Measurements from ENCODE around the gene SPPL2B. TPM values are rescaled to one million over a fixed set of nuclear protein-coding genes. Genes with fewer than 3 reads are reported as not detected.

The SPPL2B gene
- total RNA-seq, 1 experiment from 2014 or later, result 73.7 TPM

DNA sequence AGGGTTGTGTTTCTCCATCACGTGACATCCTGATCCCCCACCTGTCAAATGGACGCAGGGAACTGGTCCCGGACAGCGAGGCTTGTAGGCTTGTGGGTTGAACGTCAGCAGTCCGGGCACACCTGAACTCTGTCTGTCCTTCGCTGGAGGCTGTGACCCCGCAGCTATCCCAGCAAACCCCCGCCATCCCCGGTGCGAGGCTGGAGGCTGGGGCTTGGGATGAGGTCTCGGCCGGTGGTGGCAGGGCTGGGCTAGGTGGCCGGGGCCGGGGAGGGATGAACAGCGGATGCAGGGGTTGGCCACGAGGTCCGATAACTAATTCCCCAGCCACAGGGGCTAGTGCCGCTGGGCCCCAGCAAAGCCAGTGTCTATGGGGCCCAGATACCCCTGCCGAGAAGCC lies 8.9 kb upstream of the SPPL2B start:
- Mint-ChIP-seq H3K4me1 (0 out of 4 replicates have a peak, but pooled peaks cover 6 to 12% of the 10 kb centered on the region in 2 experiments), H3K9me3 (peaks cover 0 to 9% of the 10 kb centered on the region in 2 experiments; a peak in 3 of 5 replicates), H3K27ac (no peak overlapping the region), H3K4me3 (no peak overlapping the region), H3K27me3 (ENCODE audit: low read depth) (peaks cover 17% of the 10 kb centered on the region), H3K36me3 (ENCODE audit: insufficient read depth in 1 of 3, low read depth in 3 of 3) (peaks cover 2 to 20% (median 17%) of the 10 kb centered on the region in 3 experiments; a peak in 6 of 7 replicates)
- H3K4ac ChIP-seq (ENCODE audit: low read depth, low read length), result no peak overlapping the region
- no peak overlapping the region for H4K91ac ChIP-seq (ENCODE audit: insufficient read length, low read depth, low read length)
- no peaks in the 10 kb centered on the region for H3K79me1 ChIP-seq (ENCODE audit: insufficient read depth, low read depth, low read length, poor library complexity, severe bottlenecking)
- H3K27me3 ChIP-seq (ENCODE audit: insufficient read depth, low read length), result no peaks in the 10 kb centered on the region
- H2BK12ac ChIP-seq (ENCODE audit: insufficient read length, low read depth, low read length), result no peak overlapping the region
- H4K8ac ChIP-seq (replicated peaks; ENCODE audit: insufficient read length, low read depth, low read length), result no peak overlapping the region
- no peak overlapping the region for H3K56ac ChIP-seq (ENCODE audit: insufficient read length, low read depth, low read length)
- TF ChIP-seq, protein P1, sequence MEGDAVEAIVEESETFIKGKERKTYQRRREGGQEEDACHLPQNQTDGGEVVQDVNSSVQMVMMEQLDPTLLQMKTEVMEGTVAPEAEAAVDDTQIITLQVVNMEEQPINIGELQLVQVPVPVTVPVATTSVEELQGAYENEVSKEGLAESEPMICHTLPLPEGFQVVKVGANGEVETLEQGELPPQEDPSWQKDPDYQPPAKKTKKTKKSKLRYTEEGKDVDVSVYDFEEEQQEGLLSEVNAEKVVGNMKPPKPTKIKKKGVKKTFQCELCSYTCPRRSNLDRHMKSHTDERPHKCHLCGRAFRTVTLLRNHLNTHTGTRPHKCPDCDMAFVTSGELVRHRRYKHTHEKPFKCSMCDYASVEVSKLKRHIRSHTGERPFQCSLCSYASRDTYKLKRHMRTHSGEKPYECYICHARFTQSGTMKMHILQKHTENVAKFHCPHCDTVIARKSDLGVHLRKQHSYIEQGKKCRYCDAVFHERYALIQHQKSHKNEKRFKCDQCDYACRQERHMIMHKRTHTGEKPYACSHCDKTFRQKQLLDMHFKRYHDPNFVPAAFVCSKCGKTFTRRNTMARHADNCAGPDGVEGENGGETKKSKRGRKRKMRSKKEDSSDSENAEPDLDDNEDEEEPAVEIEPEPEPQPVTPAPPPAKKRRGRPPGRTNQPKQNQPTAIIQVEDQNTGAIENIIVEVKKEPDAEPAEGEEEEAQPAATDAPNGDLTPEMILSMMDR (conservative IDR thresholded peaks at IDR 0.05), result no peak
- H4K5ac ChIP-seq (ENCODE audit: insufficient read length, low read depth, low read length), result no peak overlapping the region
- H3K27ac ChIP-seq (ENCODE audit: insufficient read length, low read depth, low read length), result no peak overlapping the region
- no peaks in the 10 kb centered on the region for H4K20me1 ChIP-seq (ENCODE audit: control insufficient read depth, insufficient read depth, insufficient read length)
- no CpG with 5 or more reads among the region's 20 CpGs for WGBS (ENCODE audit: extremely low coverage, insufficient read length, low lambda C conversion rate)
- H2AK5ac ChIP-seq (ENCODE audit: insufficient read length, low read length), result no peak overlapping the region
- no peak overlapping the region for H3K18ac ChIP-seq (ENCODE audit: insufficient read length, low read depth, low read length)
- no peak overlapping the region for H2BK15ac ChIP-seq (ENCODE audit: low read depth, low read length)
- H3K14ac ChIP-seq (ENCODE audit: insufficient read depth, low read length), result no peak overlapping the region; the same call in 1 of the 2 replicates
- no peak overlapping the region for H2AFZ ChIP-seq (ENCODE audit: low read length)
- no peaks in the 10 kb centered on the region for H3K9me3 ChIP-seq (ENCODE audit: control insufficient read depth, low read depth, low read length)
- H3K23ac ChIP-seq (ENCODE audit: insufficient read length, low read depth, low read length), result no peak overlapping the region
- H3K23me2 ChIP-seq (ENCODE audit: insufficient read length, low read depth, low read length, poor library complexity, severe bottlenecking), result no peaks in the 10 kb centered on the region
- DNase-seq, result no peak
- H2BK20ac ChIP-seq (ENCODE audit: low read depth, low read length, poor library complexity, severe bottlenecking), result no peak overlapping the region
- H2BK120ac ChIP-seq (ENCODE audit: low read depth, low read length, poor library complexity, severe bottlenecking), result no peak overlapping the region
- no peak overlapping the region for H2BK5ac ChIP-seq (ENCODE audit: insufficient read length, low read length)
- H3K79me2 ChIP-seq (ENCODE audit: insufficient read depth, low read length), result no peaks in the 10 kb centered on the region
- no peak overlapping the region for H3T11ph ChIP-seq (ENCODE audit: low read length)
- no peak overlapping the region for H3K4me2 ChIP-seq (ENCODE audit: insufficient read depth, insufficient read length, low read length)
- H3K4me1 ChIP-seq (ENCODE audit: insufficient read depth, low read length), result no peaks in the 10 kb centered on the region
- H3K9ac ChIP-seq (ENCODE audit: extremely low read depth, insufficient read length, low read length), result no peak overlapping the region

Data from H9 (cell line).